ENCODE measurements around the gene SRXN1. TPM values are rescaled to one million over a fixed set of nuclear protein-coding genes. Genes with fewer than 3 reads are reported as not detected.

Gene SRXN1
- total and polyA plus RNA-seq, 9 of the 15 experiments (the other 6 are each of a cell fraction or from before 2014, with no cell fraction given): 6.8 to 36.4 (median 21.6) TPM

GRCh38 chr20:651713-652614 lies 1.0 kb downstream of the SRXN1 start (continued):
- TF ChIP-seq KDM5B (IDR thresholded peaks at IDR 0.05; ENCODE audit: insufficient replicate concordance, low read depth, low read length) (no peak), USF2 (CRISPR knock-in tag; IDR thresholded peaks at IDR 0.05) (no peak), TARDBP (IDR thresholded peaks at IDR 0.05) (no peak), ZC3H11A (IDR thresholded peaks at IDR 0.05; ENCODE audit: low read depth, low read length) (no peak), ZNF311 (CRISPR knock-in tag; IDR thresholded peaks at IDR 0.05) (no peak), TGIF2 (CRISPR knock-in tag; IDR thresholded peaks at IDR 0.05) (no peak), TAF1 (IDR thresholded peaks at IDR 0.05; ENCODE audit: control insufficient read depth, extremely low read depth, insufficient read depth, low read length, severe bottlenecking) (no peak), CGGBP1 (CRISPR knock-in tag; IDR thresholded peaks at IDR 0.05) (no peak), ZFP91 (CRISPR knock-in tag; IDR thresholded peaks at IDR 0.05) (no peak), MYC (IDR thresholded peaks at IDR 0.05; ENCODE audit: low read depth, low read length) (peak; percentile 77), MYC (CRISPR knock-in tag; IDR thresholded peaks at IDR 0.05; ENCODE audit: borderline replicate concordance, low read depth) (no peak), MTF1 (CRISPR knock-in tag; IDR thresholded peaks at IDR 0.05; ENCODE audit: borderline replicate concordance) (no peak), CHCHD3 (CRISPR knock-in tag; IDR thresholded peaks at IDR 0.05) (no peak), BRD4 (IDR thresholded peaks at IDR 0.05) (no peak), NFIC (IDR thresholded peaks at IDR 0.05) (no peak), RBM39 (optimal IDR thresholded peaks at IDR 0.05; ENCODE audit: low read depth, low read length) (no peak), GTF2F1 (IDR thresholded peaks at IDR 0.05; ENCODE audit: low read depth, low read length) (no peak), TEAD2 (tag; IDR thresholded peaks at IDR 0.05) (no peak), FOS (IDR thresholded peaks at IDR 0.05; ENCODE audit: extremely low read depth, insufficient read length) (no peak)

Data from K562 (cell line).